Transverse colon (tissue), 4 donors: ENCODE measurements around the gene DRD2. TPM values are rescaled to one million over a fixed set of nuclear protein-coding genes. Genes with fewer than 3 reads are reported as not detected.

ENCODE experiments used
- DNase-seq: peaks from one replicate; pipeline ENCODE4 v3.0.0-alpha.2; 2019
- H3K27ac ChIP-seq, 4 donors: fragments of 200-600 bp; sonication (generic); 2 replicates each; pipeline ENCODE4 v1.5.1; 2016 to 2018; ENCODE audit warnings: inconsistent platforms in 4 of 4
- H3K27me3 ChIP-seq: fragments of 200-600 bp; sonication (generic); 2 replicates; pipeline ENCODE4 v1.5.1; 2017; ENCODE audit warnings: inconsistent platforms
- H3K36me3 ChIP-seq, 4 donors: fragments of 200-600 bp; sonication (generic); 2 replicates each; pipeline ENCODE4 v1.5.1; 2017 to 2019; ENCODE audit warnings: inconsistent platforms in 4 of 4
- H3K4me1 ChIP-seq, 4 donors: fragments of 200-600 bp; sonication (generic); 2 replicates each; pipeline ENCODE4 v1.5.1; 2017 to 2020; ENCODE audit warnings: inconsistent platforms in 4 of 4
- H3K4me3 ChIP-seq, 4 donors: fragments of 200-600 bp; sonication (generic); 1 replicate in 1 of 4; 2 replicates in 3 of 4; pipeline versions ENCODE4 v1.5.1 to v1.6.1; 2017 to 2019; ENCODE audit warnings: inconsistent platforms in 4 of 4
- H3K9me3 ChIP-seq, 2 donors: fragments of 200-600 bp; sonication (generic); 2 replicates each; pipeline ENCODE4 v1.5.1; 2017 to 2019; ENCODE audit warnings: inconsistent platforms in 2 of 2
- CTCF ChIP-seq, 5 experiments: fragments of 200-600 bp in 3 of 5; fragments of 450-650 bp in 2 of 5; sonication (generic) in 3 of 5; IDR thresholded peaks; 1 replicate in 2 of 5; 2 replicates in 3 of 5; pipeline ENCODE4 v1.5.1; 2016 to 2017; ENCODE audit warnings: antibody characterized with exemption in 5 of 5, inconsistent platforms in 3 of 5, mild to moderate bottlenecking in 2 of 5, moderate library complexity in 1 of 5
- EP300 ChIP-seq: sonication (generic); formaldehyde crosslinking; IDR thresholded peaks from one replicate; pipeline ENCODE4 v1.6.1; 2017; ENCODE audit warnings: antibody characterized with exemption, low read depth
- POLR2A ChIP-seq: fragments of 450-650 bp; IDR thresholded peaks from one replicate; pipeline ENCODE4 v1.6.1; 2016; ENCODE audit warnings: antibody characterized with exemption, mild to moderate bottlenecking, moderate library complexity
- POLR2AphosphoS5 ChIP-seq, 3 donors: sonication (generic); formaldehyde crosslinking; IDR thresholded peaks; one replicate each; pipeline ENCODE4 v1.6.1; 2016; ENCODE audit warnings: antibody characterized with exemption in 3 of 3
- WGBS, 2 donors: methylation state at CpG; one replicate each; pipeline ENCODE4 v1.1.5; 2018; ENCODE audit warnings: low coverage in 1 of 2; 5-methylcytosine and 5-hydroxymethylcytosine counted together
- in situ Hi-C, 4 donors: fragments of 200-750 bp; cut with MboI; loops; one replicate each; pipeline versions ENCODE4 v1.15.0 to v1.15.1; 2017; ENCODE audit warnings: low sequenced_read_pairs in 3 of 4, low pct_ligation_motif_present in 1 of 4, low pct_unique_long_range_greater_than_20kb in 1 of 4
- intact Hi-C: fragments of 100-400 bp; cut with DNase I; formaldehyde crosslinking; loops from one replicate; pipeline ENCODE4 v1.15.1; 2023; ENCODE audit warnings: low total_unique reads
- total RNA-seq, 4 donors: library from RNA; depleted of rRNA; stranded (reverse); fragments of >200 nt; gene quantifications; one replicate each; pipeline ENCODE4 v1.1.0, GENCODE V29; 2016

Gene DRD2
- total RNA-seq, 4 donors from 2014 or later, result 0.16 to 0.40 TPM; not detected in 2

- Histone ChIP-seq H3K4me3 (no peak overlapping the region), H3K27me3 (no peaks in the 10 kb centered on the region), H3K4me1 (no peaks in the 10 kb centered on the region), H3K27ac (no peak overlapping the region), H3K9me3 (no peaks in the 10 kb centered on the region), H3K36me3 (peaks cover 0 to 3% (median 0%) of the 10 kb centered on the region in 4 donors)
- WGBS, 2 donors, result 83% methylated on average over 3 of the region's 3 CpGs; no CpG with 5 or more reads in 1 of the 2 donors
- in situ Hi-C loops (no loop called here), intact Hi-C loops (no loop called here)
- TF ChIP-seq POLR2AphosphoS5 (IDR thresholded peaks at IDR 0.05), result no peak
- TF ChIP-seq EP300, result no peak
- no peak for TF ChIP-seq POLR2A
- no peak for TF ChIP-seq CTCF (IDR thresholded peaks at IDR 0.05)
- no peak for DNase-seq
These were observed 101.9 kb downstream of the DRD2 start for GRCh38 chr11:113373306-113373705.

- no peak for DNase-seq
- H3K27ac ChIP-seq, result no peak overlapping the region
- H3K4me3 ChIP-seq, result no peak overlapping the region
- peaks cover 0 to 3% (median 0%) of the 10 kb centered on the region in 4 donors for H3K36me3 ChIP-seq
- H3K9me3 ChIP-seq, result no peaks in the 10 kb centered on the region
- no peaks in the 10 kb centered on the region for H3K27me3 ChIP-seq
- TF ChIP-seq EP300, result no peak
- TF ChIP-seq POLR2A, result no peak
- no peak for TF ChIP-seq CTCF (IDR thresholded peaks at IDR 0.05)
- no peak for TF ChIP-seq POLR2AphosphoS5 (IDR thresholded peaks at IDR 0.05)
- H3K4me1 ChIP-seq, result no peaks in the 10 kb centered on the region
- 88 to 90% methylated on average over 4 of the region's 4 CpGs for WGBS, 2 donors
- intact Hi-C loops, result no loop called here
- in situ Hi-C loops, result no loop called here
These were observed 102.9 kb downstream of the DRD2 start for GRCh38 chr11:113372309-113372708.

GRCh38 chr11:113370634-113371033 lies 104.6 kb downstream of the DRD2 start:
- intact Hi-C loops, result no loop called here
- Histone ChIP-seq H3K9me3 (no peaks in the 10 kb centered on the region), H3K4me3 (no peak overlapping the region), H3K27me3 (no peaks in the 10 kb centered on the region), H3K36me3 (peaks cover 0 to 3% (median 0%) of the 10 kb centered on the region in 4 donors), H3K27ac (no peak overlapping the region), H3K4me1 (no peaks in the 10 kb centered on the region)
- DNase-seq, result no peak
- TF ChIP-seq POLR2A, result no peak
- TF ChIP-seq EP300, result no peak
- TF ChIP-seq CTCF (IDR thresholded peaks at IDR 0.05), result no peak
- no peak for TF ChIP-seq POLR2AphosphoS5 (IDR thresholded peaks at IDR 0.05)
- 83 to 89% methylated on average over 1 to 5 of the region's 5 CpGs for WGBS, 2 donors
- in situ Hi-C loops, result no loop called here

- peaks cover 0 to 3% (median 1%) of the 10 kb centered on the region in 4 donors for H3K36me3 ChIP-seq
- DNase-seq, result no peak
- H3K4me1 ChIP-seq, result no peaks in the 10 kb centered on the region
- intact Hi-C loops, result no loop called here
- H3K27me3 ChIP-seq, result no peaks in the 10 kb centered on the region
- no peak overlapping the region for H3K27ac ChIP-seq
- H3K4me3 ChIP-seq, result no peak overlapping the region
- in situ Hi-C loops, result no loop called here
- TF ChIP-seq POLR2A (no peak), CTCF (IDR thresholded peaks at IDR 0.05) (no peak), EP300 (no peak), POLR2AphosphoS5 (IDR thresholded peaks at IDR 0.05) (no peak)
- 92% methylated on average over 3 of the region's 3 CpGs; no CpG with 5 or more reads in 1 of the 2 donors for WGBS, 2 donors
- no peaks in the 10 kb centered on the region for H3K9me3 ChIP-seq
These were observed 105.8 kb downstream of the DRD2 start for GRCh38 chr11:113369411-113369810.
